OCI-LY1 (cell line): ENCODE data around the gene ESF1.

Source experiments
- EZH2 ChIP-seq: fragments of 200-600 bp; sonication (generic), shearing (Covaris generic); IDR thresholded peaks from 2 replicates; pipeline ENCODE4 v1.8.0; 2017; ENCODE audit warnings: borderline replicate concordance, mixed run types, mild to moderate bottlenecking, antibody characterized with exemption, low read length, moderate library complexity, mixed read lengths
- TF ChIP-seq, protein P1 (sequence below): fragments of 200-600 bp; sonication (generic), shearing (Covaris generic); IDR thresholded peaks from 2 replicates; pipeline ENCODE4 v1.5.1; 2017; ENCODE audit warnings: mild to moderate bottlenecking, antibody characterized with exemption, low read length, moderate library complexity, mixed read lengths

DNA sequence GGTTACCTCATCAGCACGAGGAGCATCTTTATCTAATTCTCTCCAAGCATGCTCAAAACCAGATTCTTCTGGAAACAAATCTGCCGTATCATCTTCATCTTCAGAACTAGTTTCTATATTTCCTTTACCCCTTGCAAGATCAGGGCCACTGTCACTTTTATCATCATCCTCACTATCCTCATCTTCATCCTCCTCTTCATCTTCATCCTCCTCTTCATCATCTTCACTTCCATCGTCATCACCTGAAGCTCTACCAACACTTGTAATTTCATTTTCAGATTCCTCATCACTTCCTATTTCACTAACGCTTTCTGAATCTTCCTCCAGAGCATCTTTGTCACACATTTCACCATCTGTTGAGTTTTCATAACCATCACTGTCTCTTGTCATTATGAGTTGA, 8.9 kb downstream of the ESF1 start:
- TF ChIP-seq, protein P1, sequence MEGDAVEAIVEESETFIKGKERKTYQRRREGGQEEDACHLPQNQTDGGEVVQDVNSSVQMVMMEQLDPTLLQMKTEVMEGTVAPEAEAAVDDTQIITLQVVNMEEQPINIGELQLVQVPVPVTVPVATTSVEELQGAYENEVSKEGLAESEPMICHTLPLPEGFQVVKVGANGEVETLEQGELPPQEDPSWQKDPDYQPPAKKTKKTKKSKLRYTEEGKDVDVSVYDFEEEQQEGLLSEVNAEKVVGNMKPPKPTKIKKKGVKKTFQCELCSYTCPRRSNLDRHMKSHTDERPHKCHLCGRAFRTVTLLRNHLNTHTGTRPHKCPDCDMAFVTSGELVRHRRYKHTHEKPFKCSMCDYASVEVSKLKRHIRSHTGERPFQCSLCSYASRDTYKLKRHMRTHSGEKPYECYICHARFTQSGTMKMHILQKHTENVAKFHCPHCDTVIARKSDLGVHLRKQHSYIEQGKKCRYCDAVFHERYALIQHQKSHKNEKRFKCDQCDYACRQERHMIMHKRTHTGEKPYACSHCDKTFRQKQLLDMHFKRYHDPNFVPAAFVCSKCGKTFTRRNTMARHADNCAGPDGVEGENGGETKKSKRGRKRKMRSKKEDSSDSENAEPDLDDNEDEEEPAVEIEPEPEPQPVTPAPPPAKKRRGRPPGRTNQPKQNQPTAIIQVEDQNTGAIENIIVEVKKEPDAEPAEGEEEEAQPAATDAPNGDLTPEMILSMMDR = no peak
- TF ChIP-seq EZH2 = no peak
